ENCODE data around the gene CNOT2. TPM values are rescaled to one million over a fixed set of nuclear protein-coding genes. Genes with fewer than 3 reads are reported as not detected.

CNOT2 gene
- total RNA-seq, 1 experiment from 2014 or later = 49.3 TPM

- H3K36me3 ChIP-seq (ENCODE audit: control insufficient read depth, insufficient read depth, low read length) = no peaks in the 10 kb centered on the region
- TF ChIP-seq POLR2AphosphoS5 (IDR thresholded peaks at IDR 0.05; ENCODE audit: low read depth, low read length) (no peak), SIN3A (IDR thresholded peaks at IDR 0.05; ENCODE audit: borderline replicate concordance, insufficient read depth, low read depth, low read length) (no peak), TCF7L2 (IDR thresholded peaks at IDR 0.05; ENCODE audit: low read depth, low read length) (no peak), REST (IDR thresholded peaks at IDR 0.05; ENCODE audit: insufficient read depth in 1 of 2, low read depth in 2 of 2, low read length in 1 of 2) (no peak), CTCF (IDR thresholded peaks at IDR 0.05) (no peak)
- no peaks in the 10 kb centered on the region for H3K27me3 ChIP-seq (ENCODE audit: control insufficient read depth, insufficient read depth, low read length)
- CTCF ChIA-PET = no interaction called here
- intact Hi-C loops (cut with micrococcal nuclease; ENCODE audit: unreplicated experiment) (no loop called here), in situ Hi-C loops (cut with HindIII; ENCODE audit: low pct_unique_long_range_greater_than_20kb, low sequenced_read_pairs) (no loop called here)
- no peak overlapping the region for H3K4me3 ChIP-seq (ENCODE audit: low read depth in 2 of 2, low read length in 2 of 2)
- no peak for DNase-seq (ENCODE audit: low read depth, low spot score)
- no peak overlapping the region for H3K27ac ChIP-seq (ENCODE audit: low read length)
- H3K4me1 ChIP-seq (ENCODE audit: control insufficient read depth, insufficient read depth, low read length) = no peaks in the 10 kb centered on the region
- BruUV-seq (replicated peaks) = no TSS peak
- H3K9me3 ChIP-seq (ENCODE audit: control insufficient read depth, insufficient read depth, low read depth, low read length) = no peaks in the 10 kb centered on the region
- POLR2A ChIA-PET = no interaction called here
- no peak for ATAC-seq
These were observed 46.4 kb upstream of the CNOT2 start for GRCh38 chr12:70196811-70197281.

GRCh38 chr12:70197345-70197744 lies 45.9 kb upstream of the CNOT2 start:
- Histone ChIP-seq H3K4me3 (ENCODE audit: low read depth in 2 of 2, low read length in 2 of 2) (no peak overlapping the region), H3K27me3 (ENCODE audit: control insufficient read depth, insufficient read depth, low read length) (no peaks in the 10 kb centered on the region), H3K27ac (ENCODE audit: low read length) (no peak overlapping the region), H3K9me3 (ENCODE audit: control insufficient read depth, insufficient read depth, low read depth, low read length) (no peaks in the 10 kb centered on the region), H3K4me1 (ENCODE audit: control insufficient read depth, insufficient read depth, low read length) (no peaks in the 10 kb centered on the region), H3K36me3 (ENCODE audit: control insufficient read depth, insufficient read depth, low read length) (no peaks in the 10 kb centered on the region)
- no peak for ATAC-seq
- no peak for TF ChIP-seq REST (IDR thresholded peaks at IDR 0.05; ENCODE audit: insufficient read depth in 1 of 2, low read depth in 2 of 2, low read length in 1 of 2)
- no peak for TF ChIP-seq SIN3A (IDR thresholded peaks at IDR 0.05; ENCODE audit: borderline replicate concordance, insufficient read depth, low read depth, low read length)
- no peak for TF ChIP-seq CTCF (IDR thresholded peaks at IDR 0.05)
- TF ChIP-seq TCF7L2 (IDR thresholded peaks at IDR 0.05; ENCODE audit: low read depth, low read length) = no peak
- TF ChIP-seq POLR2AphosphoS5 (IDR thresholded peaks at IDR 0.05; ENCODE audit: low read depth, low read length) = no peak
- DNase-seq (ENCODE audit: low read depth, low spot score) = no peak
- in situ Hi-C loops (cut with HindIII; ENCODE audit: low pct_unique_long_range_greater_than_20kb, low sequenced_read_pairs) (no loop called here), intact Hi-C loops (cut with micrococcal nuclease; ENCODE audit: unreplicated experiment) (no loop called here)
- ChIA-PET CTCF (no interaction called here), POLR2A (no interaction called here)
- no TSS peak for BruUV-seq (replicated peaks)
